Activated CD4-positive, alpha-beta T cell treated with anti-CD3 and anti-CD28 coated beads, Interleukin-2, amount 50 U/mL, for 24 hours (primary cell): ENCODE data around the gene PDE7B.

Experiments
- DNase-seq, 2 donors: peaks; one replicate each; pipeline ENCODE4 v3.0.0-alpha.2; 2020; ENCODE audit warnings: low read depth in 1 of 2, low spot score in 1 of 2

PDE7B gene

DNA sequence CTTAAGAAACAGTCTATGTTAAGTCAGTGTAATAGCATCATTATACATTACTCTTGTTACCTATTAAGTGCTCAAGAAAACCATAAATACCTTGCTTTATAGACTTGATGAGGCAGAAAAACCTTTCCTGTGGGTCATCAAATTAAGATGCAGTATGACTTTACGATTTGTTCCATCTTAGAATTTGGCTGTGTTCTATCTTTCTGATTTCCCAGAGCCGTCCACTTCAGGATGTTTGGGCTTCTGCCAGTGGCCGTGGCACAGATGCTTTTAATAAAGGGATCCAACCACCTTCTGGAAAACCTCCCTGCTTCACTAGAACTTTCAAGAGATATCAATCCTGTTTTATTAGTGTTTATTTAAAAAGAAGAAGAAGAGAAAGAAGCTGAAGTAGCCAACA lies 71.2 kb downstream of the PDE7B start:
- DNase-seq = no peak

DNA sequence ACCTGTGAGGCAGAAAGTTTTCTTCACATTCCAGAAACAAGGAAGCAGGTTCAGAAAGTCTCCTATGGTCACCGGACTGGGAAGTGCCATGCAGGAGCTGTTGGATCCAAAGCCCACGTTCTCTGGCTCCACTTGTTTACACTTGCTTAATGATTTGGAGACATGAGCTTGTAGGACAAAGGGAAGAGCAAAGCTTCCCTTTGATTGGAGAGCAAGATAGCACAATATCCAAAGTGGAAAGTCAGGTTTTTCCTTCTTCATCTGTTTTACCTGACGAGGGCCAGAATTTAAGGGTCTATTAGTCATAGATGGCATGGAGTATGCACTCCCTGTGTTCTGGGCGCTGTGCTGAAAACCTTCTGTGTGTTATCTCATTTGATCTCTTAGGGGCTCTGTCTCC lies 81.2 kb downstream of the PDE7B start:
- no peak for DNase-seq

GRCh38 chr6:135935941-135936601 lies 84.6 kb downstream of the PDE7B start:
- DNase-seq = no peak

- DNase-seq = no peak
These were observed 85.1 kb downstream of the PDE7B start for GRCh38 chr6:135936606-135937005.

GRCh38 chr6:135937106-135937505 lies 85.6 kb downstream of the PDE7B start:
- no peak for DNase-seq

- DNase-seq = no peak
These were observed 87.2 kb downstream of the PDE7B start for GRCh38 chr6:135938576-135939207.

DNA sequence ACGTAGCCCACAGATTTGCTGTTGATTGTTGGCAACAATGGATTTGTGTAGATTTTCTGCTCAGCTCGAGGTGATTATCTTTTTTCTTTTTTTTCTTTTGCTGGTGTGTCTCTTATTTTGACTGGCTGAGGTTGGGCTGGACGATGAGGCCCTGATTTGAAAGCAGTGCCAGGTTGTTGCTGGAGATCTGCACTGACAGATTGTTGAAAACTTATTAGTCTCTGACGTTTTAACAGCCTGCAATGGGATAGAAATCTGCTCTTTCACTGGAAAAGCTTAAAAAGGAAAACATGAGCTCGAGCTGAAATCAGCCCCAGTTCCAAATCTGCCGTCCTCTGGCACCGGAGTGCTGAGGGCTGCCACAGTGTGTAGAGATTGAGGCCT lies 87.7 kb downstream of the PDE7B start:
- no peak for DNase-seq

DNA sequence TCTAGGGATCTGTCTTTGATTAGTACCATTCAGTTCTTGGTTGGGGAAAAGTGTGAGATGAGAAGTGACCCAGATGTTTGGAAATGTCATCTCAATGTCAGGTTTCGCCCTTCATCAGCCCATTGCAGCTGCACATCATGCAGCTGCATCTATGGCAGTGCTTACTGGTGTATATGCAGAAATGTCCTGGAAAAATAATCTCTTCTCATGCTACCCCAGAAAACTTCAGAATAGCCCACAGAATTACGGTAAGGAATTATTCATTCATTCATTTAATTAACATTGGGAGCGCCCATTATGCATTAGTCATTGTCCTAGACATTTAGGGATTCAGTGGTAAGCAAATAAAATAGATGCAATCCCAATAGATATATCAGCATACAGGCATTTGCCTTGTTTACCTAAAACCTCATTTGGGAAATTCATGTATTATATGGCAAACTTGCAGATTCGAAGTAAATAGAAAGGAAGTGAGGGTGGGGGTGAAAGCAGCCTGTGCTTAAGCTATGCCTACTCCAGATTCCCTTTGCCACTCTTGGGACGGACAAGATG lies 89.2 kb downstream of the PDE7B start:
- no peak for DNase-seq

GRCh38 chr6:135941275-135942025 lies 89.9 kb downstream of the PDE7B start:
- no peak for DNase-seq

GRCh38 chr6:135944120-135944519 lies 92.6 kb downstream of the PDE7B start:
- no peak for DNase-seq

DNA sequence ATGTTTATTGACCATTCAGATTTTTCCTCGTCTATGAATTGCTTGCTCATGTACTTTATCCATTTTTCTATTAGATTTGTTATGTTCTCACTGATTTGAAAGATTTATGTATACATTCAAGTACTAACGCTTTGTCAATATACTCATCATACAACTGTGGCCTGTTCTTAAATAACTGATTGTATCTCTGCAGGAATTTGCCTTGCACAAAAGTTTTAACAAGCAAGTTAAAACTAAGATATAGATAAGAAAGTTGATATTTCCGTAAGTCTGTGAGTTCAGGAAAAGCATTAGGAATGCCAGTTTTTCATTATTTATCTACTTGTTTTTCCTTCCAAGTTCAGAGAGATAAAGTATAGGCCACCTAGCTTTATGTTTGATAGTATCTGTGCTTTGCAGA lies 95.2 kb downstream of the PDE7B start:
- no peak for DNase-seq

DNA sequence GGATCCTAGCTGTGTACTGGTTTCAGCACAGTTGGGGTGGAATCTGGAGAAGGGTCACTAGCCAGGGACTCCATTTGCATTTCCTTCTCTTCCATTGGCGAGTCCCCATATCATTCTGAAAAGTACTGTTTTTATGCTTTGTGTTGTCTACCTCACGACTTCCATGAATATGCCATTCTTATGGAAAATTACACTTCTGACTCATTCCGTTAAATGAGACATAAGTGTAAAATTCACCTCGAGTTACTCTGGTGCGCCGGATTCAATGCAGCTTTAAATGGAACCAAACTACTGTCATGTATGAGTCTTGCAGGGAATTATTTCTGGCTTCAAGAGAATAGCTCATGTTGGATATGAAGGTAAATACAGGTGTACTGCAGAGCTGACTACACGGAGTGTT lies 99.2 kb downstream of the PDE7B start:
- no peak for DNase-seq

DNA sequence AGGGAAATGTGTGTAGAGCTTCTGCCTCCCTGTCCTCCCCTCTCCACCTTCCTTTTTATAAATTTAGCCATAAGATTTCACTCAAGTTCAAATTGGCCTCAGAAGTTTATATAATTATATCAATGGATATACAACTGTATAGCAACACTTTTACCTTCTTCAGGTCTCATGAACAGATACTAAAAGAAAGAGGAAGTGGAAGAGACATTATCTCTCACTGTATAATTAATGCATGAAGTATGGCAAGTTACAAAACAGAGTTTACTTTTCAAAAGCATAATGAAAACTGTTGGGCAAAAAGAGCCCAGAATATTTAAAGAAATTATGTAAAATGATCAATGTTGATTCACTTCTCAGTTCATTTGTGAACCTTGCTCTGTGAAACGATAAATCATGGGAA lies 99.7 kb downstream of the PDE7B start:
- no peak for DNase-seq

- no peak for DNase-seq
These were observed 102.3 kb downstream of the PDE7B start for GRCh38 chr6:135953818-135954217.

DNA sequence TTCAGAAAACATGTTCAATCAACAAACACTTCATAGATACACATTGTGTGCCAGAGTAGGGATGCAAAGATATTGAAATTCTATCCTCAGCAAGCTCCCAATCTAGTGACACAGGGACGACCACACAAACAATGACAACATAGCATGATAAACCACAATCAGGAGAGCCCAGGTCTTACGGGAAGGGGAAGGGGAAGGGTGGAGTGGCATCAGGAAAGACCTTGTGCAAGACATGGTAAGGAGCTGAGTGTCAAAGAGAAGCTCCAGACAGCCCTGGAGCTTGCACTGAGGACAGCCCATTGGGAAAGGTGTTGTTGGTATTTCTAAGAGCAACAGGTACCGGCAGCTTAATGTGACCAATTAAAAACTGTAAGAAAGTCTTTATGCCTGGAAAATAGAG lies 103.6 kb downstream of the PDE7B start:
- DNase-seq = no peak

DNA sequence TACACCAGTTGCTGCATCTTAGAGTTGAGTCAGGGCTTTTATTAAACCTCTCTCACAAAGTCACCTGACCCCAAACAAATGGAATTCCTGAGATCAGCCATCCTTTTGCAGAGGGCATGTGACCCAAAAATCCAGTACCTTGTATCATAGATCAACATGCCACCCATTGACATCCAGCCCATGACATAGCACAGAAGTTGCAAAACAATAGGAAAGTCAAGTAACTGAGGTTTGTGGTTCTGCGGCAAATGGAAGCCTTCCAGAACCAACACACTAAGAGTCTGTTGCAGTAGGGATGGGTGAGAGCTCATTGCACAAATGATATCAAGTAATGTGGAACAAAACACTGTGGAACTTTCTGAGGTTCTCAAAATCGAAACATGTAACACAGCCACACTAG lies 111.2 kb downstream of the PDE7B start:
- no peak for DNase-seq

GRCh38 chr6:135970750-135971149 lies 119.2 kb downstream of the PDE7B start:
- no peak for DNase-seq

DNA sequence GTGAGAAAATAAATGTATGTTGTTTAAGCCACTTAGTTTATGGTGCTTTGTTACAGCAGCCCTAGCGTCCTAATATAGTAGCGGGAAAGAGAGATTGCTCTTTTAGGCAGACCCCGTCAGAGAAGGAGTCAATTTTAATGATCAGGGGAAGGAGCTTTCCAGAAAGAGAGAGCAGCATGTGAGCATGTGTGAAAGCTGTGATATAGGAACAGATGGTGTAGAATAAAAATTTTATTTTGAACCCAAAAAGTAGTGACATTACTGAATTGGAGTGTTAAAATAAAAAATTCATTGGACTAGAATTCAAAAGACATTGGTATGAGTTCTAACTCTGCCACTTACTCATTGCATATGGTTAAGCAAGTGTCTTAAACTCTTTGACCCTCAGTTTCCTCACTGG lies 119.8 kb downstream of the PDE7B start:
- no peak for DNase-seq

DNA sequence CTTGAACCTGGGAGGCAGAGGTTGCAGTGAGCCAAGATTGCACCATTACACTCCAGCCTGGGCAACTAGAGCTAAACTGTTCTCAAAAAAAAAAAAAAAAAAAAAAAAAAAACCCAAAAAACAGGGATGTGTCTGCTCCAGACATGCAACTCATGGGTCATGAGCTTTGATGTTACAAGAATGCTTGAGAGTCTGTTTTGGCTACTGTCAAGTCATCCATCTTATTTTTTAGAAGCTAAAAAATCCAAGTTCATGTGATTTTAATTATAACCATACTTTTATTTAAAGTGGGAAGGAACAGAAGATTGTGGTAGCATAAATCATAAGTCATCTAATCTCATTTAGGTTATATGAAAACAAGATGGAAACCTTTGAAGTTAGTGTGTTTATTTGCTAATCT lies 120.6 kb downstream of the PDE7B start:
- DNase-seq = no peak

GRCh38 chr6:135972586-135972985 lies 121.1 kb downstream of the PDE7B start:
- DNase-seq = no peak

DNA sequence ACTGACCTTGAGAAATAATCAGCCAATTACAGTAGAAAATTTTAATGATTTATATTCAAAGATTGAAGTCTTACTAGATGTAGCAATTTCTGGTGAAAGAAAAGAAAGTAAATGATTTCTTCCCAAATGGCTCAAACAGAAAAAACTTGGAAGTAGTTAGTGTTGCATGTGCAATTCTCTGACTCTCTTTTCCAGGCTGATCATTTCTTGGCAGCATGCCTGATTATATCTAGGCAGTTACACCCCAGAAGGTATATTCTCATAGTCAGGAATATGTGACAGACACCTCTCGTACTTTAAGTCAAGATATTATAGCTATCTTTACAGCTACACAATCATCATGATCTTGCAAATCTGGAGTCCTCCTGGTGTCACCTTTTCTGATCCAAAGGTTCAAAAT lies 122.9 kb downstream of the PDE7B start:
- no peak for DNase-seq

- DNase-seq = no peak
These were observed 125.1 kb downstream of the PDE7B start for GRCh38 chr6:135976585-135976984.
